Activated CD8-positive, alpha-beta memory T cell treated with anti-CD3 and anti-CD28 coated beads for 36 hours (primary cell): Measurements from ENCODE around the gene BAK1. TPM values are rescaled to one million over a fixed set of nuclear protein-coding genes. Genes with fewer than 3 reads are reported as not detected.
"Not testable (repeated sequence)": the region's sequence is repeated elsewhere in the genome, so short reads cannot be mapped to it uniquely, and the experiment has no call there.

Source experiments
- CTCF ChIA-PET: fragments of 350-600 bp; sonication (Branson Sonifier 250); formaldehyde crosslinking; loops from one replicate; lab custom pipeline; 2021; ENCODE audit warnings: antibody characterized with exemption; lab: Charles Lee
- POLR2A ChIA-PET: fragments of 350-600 bp; sonication (Branson Sonifier 250); formaldehyde crosslinking; loops from one replicate; lab custom pipeline; 2021; ENCODE audit warnings: antibody characterized with exemption; lab: Charles Lee
- total RNA-seq, 2 experiments: library from RNA; stranded (reverse); gene quantifications; one replicate each; pipeline ENCODE4 v1.2.3, GENCODE V29; 2021

BAK1 gene
- total RNA-seq, 2 experiments from 2014 or later, result 45.2 to 46.3 TPM

- POLR2A ChIA-PET, result no interaction called here
- CTCF ChIA-PET, result no interaction called here
These were observed 37.0 kb downstream of the BAK1 start for GRCh38 chr6:33543116-33543515.

GRCh38 chr6:33540768-33541167 lies 39.3 kb downstream of the BAK1 start:
- ChIA-PET CTCF (no interaction called here), POLR2A (no interaction called here)

- ChIA-PET POLR2A (no interaction called here), CTCF (no interaction called here)
These were observed 45.4 kb downstream of the BAK1 start for GRCh38 chr6:33534702-33535101.

- ChIA-PET CTCF (interaction anchor here (1.0 to 1.6 kb wide), 2 partner anchors 46 to 61 kb away, joined by 3 read pairs; no protein-coding TSS in a partner anchor), POLR2A (interaction anchor here (0.6 to 1.5 kb wide), 7 partner anchors 18 to 1140 kb away, joined by 3 to 13 read pairs (median 3); partner anchors contain the start of genes KIFC1 and ZBTB9)
These were observed 46.8 kb downstream of the BAK1 start for GRCh38 chr6:33533163-33533869.

- CTCF ChIA-PET, result interaction anchor here (0.7 to 1.6 kb wide), 2 partner anchors 47 to 165 kb away, joined by 3 read pairs; no protein-coding TSS in a partner anchor
- POLR2A ChIA-PET, result interaction anchor here (1.5 kb wide), 1 partner anchor 140 kb away, joined by 3 read pairs; the partner anchor contains the start of gene KIFC1
These were observed 47.6 kb downstream of the BAK1 start for GRCh38 chr6:33532431-33532830.

GRCh38 chr6:33530617-33531016 lies 49.5 kb downstream of the BAK1 start:
- POLR2A ChIA-PET, result not testable (repeated sequence)
- CTCF ChIA-PET, result interaction anchor here (0.9 kb wide), 1 partner anchor 55 kb away, joined by 3 read pairs; no protein-coding TSS in a partner anchor

Other genes with a start within 250 kb of the BAK1 start
- 10 to 100 TPM; 58.6 to 63.9 TPM for gene KIFC1, start 188.5 kb downstream of the BAK1 start, total RNA-seq
- 10 to 100 TPM; 25.5 to 27.3 TPM for gene PHF1, start 169.3 kb downstream of the BAK1 start, total RNA-seq
- gene CUTA, start 162.2 kb downstream of the BAK1 start, total RNA-seq, result 100 to 1,000 TPM; 138 to 144 TPM
- gene SYNGAP1, start 160.2 kb downstream of the BAK1 start, total RNA-seq, result 10 to 100 TPM; 23.8 to 24.9 TPM
- 10 to 100 TPM; 14.2 to 15.1 TPM for gene ZBTB9, start 125.7 kb downstream of the BAK1 start, total RNA-seq
- gene ITPR3, start 41.0 kb upstream of the BAK1 start, total RNA-seq, result 10 to 100 TPM; 42.2 to 44.0 TPM
- gene UQCC2, start 131.4 kb upstream of the BAK1 start, total RNA-seq, result 100 to 1,000 TPM; 150 to 154 TPM
- not detected for gene IP6K3, start 166.6 kb upstream of the BAK1 start, total RNA-seq
- 10 to 100 TPM; 45.6 to 48.1 TPM for gene LEMD2, start 208.9 kb upstream of the BAK1 start, total RNA-seq
- gene MLN, start 223.7 kb upstream of the BAK1 start, total RNA-seq, result not detected